HFFc6 (cell line): ENCODE measurements around the gene OR2B2. TPM values are rescaled to one million over a fixed set of nuclear protein-coding genes. Genes with fewer than 3 reads are reported as not detected.
"Not testable (repeated sequence)": the region's sequence is repeated elsewhere in the genome, so short reads cannot be mapped to it uniquely, and the experiment has no call there.

Experiments used
- DNase-seq: peaks from one replicate; pipeline ENCODE4 v3.0.0-alpha.2; 2018
- H3K27ac Mint-ChIP-seq: 2 replicates; pipeline ENCODE4 v1.8.0; 2020; ENCODE audit warnings: mild to moderate bottlenecking, mixed read lengths
- H3K27me3 Mint-ChIP-seq: 2 replicates; pipeline ENCODE4 v1.8.0; 2021; ENCODE audit warnings: mild to moderate bottlenecking, moderate library complexity, mixed read lengths; ENCODE audit not compliant: insufficient read depth
- H3K36me3 Mint-ChIP-seq: 2 replicates; pipeline ENCODE4 v1.8.0; 2021; ENCODE audit warnings: low read depth, mixed read lengths
- H3K4me1 Mint-ChIP-seq: 2 replicates; pipeline ENCODE4 v1.8.0; 2020; ENCODE audit warnings: low read depth, mixed read lengths
- H3K4me3 Mint-ChIP-seq: 2 replicates; pipeline ENCODE4 v1.8.0; 2020; ENCODE audit warnings: mild to moderate bottlenecking, moderate library complexity, mixed read lengths
- H3K9me3 Mint-ChIP-seq: 2 replicates; pipeline ENCODE4 v1.8.0; 2020; ENCODE audit warnings: mild to moderate bottlenecking, mixed read lengths
- total RNA-seq, 6 experiments: library from RNA; stranded (reverse); fragmentation: NEBNext Ultra II Directional; extraction: Animal tissue kit (Norgen Biotek cat#: 25700); gene quantifications; 2 replicates in 1 of 6; 3 replicates in 5 of 6; pipeline ENCODE4 v1.2.3, GENCODE V29; 2021
- TF ChIP-seq, protein P1 (sequence below): fragments of 200-600 bp; sonication (generic); IDR thresholded peaks from 2 replicates; pipeline ENCODE4 v1.5.0; 2021; ENCODE audit warnings: antibody characterized with exemption, mild to moderate bottlenecking

OR2B2 gene
- total RNA-seq, 6 experiments from 2014 or later: not detected

DNA sequence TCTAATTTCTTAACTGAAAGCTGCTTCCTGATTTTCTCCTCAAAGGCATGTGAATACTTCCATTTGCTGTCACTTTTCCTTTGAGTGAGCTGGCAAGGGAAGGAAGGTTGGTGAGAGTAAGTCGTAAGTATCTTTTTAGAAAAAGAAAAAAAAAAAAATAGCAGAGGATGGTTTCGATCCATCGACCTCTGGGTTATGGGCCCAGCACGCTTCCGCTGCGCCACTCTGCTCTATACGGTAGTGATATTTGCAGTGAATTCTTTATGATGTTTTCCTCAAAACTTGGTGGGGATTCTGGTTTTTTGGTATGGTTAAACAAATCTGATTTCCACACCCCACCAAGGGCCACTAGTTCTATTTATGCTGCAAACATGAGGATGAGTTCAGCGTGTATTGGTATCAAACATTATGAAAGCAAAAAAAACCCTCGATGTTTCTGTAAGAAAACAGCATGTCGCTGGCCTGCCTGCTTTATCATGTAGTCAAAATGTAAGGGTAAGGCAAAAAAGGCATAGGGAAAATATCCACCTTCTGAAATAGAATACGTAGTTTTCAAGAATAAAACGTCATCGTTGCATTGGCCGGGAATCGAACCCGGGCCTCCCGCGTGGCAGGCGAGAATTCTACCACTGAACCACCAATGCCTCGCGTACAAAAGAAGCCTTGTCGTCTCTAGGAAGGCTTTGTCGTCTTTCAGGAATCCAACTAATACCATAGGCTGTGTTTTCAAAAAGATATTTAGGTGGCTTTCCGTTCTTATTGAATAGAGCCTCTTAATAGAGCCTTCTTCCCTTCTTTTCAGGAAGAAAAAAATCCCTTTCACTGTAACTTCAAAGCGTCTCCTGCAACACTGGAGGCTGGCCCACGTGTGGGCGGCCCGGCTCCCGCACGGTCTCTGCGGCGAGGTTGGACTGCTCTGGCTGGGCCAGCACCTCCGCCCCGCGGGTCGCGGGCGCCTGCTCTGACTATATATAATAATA is 9.6 kb downstream of the OR2B2 start:
- TF ChIP-seq, protein P1, sequence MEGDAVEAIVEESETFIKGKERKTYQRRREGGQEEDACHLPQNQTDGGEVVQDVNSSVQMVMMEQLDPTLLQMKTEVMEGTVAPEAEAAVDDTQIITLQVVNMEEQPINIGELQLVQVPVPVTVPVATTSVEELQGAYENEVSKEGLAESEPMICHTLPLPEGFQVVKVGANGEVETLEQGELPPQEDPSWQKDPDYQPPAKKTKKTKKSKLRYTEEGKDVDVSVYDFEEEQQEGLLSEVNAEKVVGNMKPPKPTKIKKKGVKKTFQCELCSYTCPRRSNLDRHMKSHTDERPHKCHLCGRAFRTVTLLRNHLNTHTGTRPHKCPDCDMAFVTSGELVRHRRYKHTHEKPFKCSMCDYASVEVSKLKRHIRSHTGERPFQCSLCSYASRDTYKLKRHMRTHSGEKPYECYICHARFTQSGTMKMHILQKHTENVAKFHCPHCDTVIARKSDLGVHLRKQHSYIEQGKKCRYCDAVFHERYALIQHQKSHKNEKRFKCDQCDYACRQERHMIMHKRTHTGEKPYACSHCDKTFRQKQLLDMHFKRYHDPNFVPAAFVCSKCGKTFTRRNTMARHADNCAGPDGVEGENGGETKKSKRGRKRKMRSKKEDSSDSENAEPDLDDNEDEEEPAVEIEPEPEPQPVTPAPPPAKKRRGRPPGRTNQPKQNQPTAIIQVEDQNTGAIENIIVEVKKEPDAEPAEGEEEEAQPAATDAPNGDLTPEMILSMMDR: no peak
- H3K9me3 Mint-ChIP-seq: no peaks in the 10 kb centered on the region
- H3K4me3 Mint-ChIP-seq: peak overlapping the region; percentile 90
- peaks cover 13% of the 10 kb centered on the region for H3K4me1 Mint-ChIP-seq
- peak overlapping the region; percentile 74 for H3K27ac Mint-ChIP-seq
- peaks cover 11% of the 10 kb centered on the region for H3K27me3 Mint-ChIP-seq
- no peaks in the 10 kb centered on the region for H3K36me3 Mint-ChIP-seq
- DNase-seq: peak; percentile 84

DNA sequence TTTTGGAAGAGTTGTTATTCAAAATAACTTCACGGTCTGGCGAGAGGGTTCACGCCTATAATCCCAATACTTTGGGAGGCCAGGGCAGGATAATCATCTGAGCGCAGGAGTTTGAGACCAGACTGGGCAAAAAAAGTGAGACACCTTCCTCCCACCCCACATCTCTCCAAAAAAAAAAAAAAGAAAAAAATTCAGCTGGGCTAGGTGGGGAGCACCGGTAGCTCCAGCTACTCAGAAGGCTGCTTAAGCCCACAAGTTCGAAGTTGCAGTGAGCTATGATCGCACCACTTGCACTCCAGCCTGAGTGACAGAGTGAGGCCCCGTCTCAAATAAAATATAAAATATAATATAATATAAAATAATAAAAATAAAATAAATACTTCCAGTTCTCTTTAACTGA is 10.4 kb downstream of the OR2B2 start:
- Mint-ChIP-seq H3K36me3 (no peaks in the 10 kb centered on the region), H3K4me1 (peaks cover 13% of the 10 kb centered on the region), H3K4me3 (peak overlapping the region; percentile 90; the same call in 1 of the 2 replicates), H3K27ac (no peak overlapping the region), H3K9me3 (no peaks in the 10 kb centered on the region), H3K27me3 (peaks cover 11% of the 10 kb centered on the region)
- TF ChIP-seq, protein P1: no peak
- no peak for DNase-seq

GRCh38 chr6:27900197-27900596 is 12.0 kb downstream of the OR2B2 start:
- not testable (repeated sequence) for H3K9me3 Mint-ChIP-seq, H3K36me3 Mint-ChIP-seq, H3K4me3 Mint-ChIP-seq, DNase-seq, H3K27ac Mint-ChIP-seq
- peaks cover 13% of the 10 kb centered on the region for H3K4me1 Mint-ChIP-seq
- H3K27me3 Mint-ChIP-seq: peaks cover 11% of the 10 kb centered on the region

DNA sequence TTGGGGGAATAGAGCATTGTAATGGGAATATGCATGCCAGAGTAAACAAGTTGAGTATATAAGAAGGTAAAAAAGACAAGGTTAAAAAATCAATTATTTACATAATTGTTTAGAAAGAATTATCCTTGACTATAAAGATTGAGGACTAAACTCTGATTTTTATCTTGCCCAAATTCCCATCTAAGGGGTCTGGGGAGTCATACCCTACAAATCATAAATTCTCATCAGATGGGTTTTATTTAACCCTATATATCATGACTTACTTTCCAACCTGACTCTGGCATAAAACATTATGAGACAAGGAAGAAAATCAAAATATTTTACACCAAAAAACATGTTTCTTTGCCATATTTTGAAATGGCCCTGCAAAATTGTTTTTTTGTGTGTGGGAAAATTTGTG is 12.7 kb downstream of the OR2B2 start:
- no peaks in the 10 kb centered on the region for H3K36me3 Mint-ChIP-seq
- no peak for DNase-seq
- TF ChIP-seq, protein P1: no peak
- no peak overlapping the region for H3K4me3 Mint-ChIP-seq
- H3K27me3 Mint-ChIP-seq: peaks cover 11% of the 10 kb centered on the region
- peaks cover 13% of the 10 kb centered on the region for H3K4me1 Mint-ChIP-seq
- H3K9me3 Mint-ChIP-seq: no peaks in the 10 kb centered on the region
- no peak overlapping the region for H3K27ac Mint-ChIP-seq

GRCh38 chr6:27897580-27898206 is 14.5 kb downstream of the OR2B2 start:
- Mint-ChIP-seq H3K9me3 (no peaks in the 10 kb centered on the region), H3K4me1 (peaks cover 16% of the 10 kb centered on the region), H3K27me3 (peaks cover 17% of the 10 kb centered on the region), H3K27ac (peak overlapping the region; percentile 7; the same call in 1 of the 2 replicates), H3K36me3 (peaks cover 4% of the 10 kb centered on the region; the same call in 1 of the 2 replicates), H3K4me3 (no peak overlapping the region)
- DNase-seq: no peak
- TF ChIP-seq, protein P1: no peak

DNA sequence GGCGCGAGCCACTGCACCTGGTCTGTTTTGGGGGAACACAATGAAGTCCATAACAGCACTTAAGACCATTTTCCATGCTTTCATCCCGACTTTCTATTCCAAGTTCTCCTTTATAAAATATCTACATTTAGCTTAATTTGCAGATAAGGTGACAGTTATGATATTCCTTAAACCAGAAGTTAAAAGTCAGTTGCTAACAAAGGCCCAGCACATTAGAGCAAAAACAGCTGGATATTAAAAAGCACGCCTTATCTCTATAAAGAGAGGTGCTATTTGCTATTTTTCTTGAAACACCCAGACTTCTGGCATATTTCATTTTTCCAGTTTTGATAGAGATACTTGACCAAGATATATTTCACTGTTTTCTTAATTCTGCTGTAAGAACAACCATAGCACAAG is 15.8 kb downstream of the OR2B2 start:
- Mint-ChIP-seq H3K36me3 (peaks cover 4% of the 10 kb centered on the region; the same call in 1 of the 2 replicates), H3K27me3 (peaks cover 16% of the 10 kb centered on the region), H3K4me3 (no peak overlapping the region), H3K9me3 (no peaks in the 10 kb centered on the region), H3K4me1 (peaks cover 18% of the 10 kb centered on the region), H3K27ac (no peak overlapping the region; the same call in 1 of the 2 replicates)
- no peak for DNase-seq
- TF ChIP-seq, protein P1: no peak
